Left ventricle myocardium superior (tissue), 1 donor: ENCODE results near the gene COL5A1. TPM values are rescaled to one million over a fixed set of nuclear protein-coding genes. Genes with fewer than 3 reads are reported as not detected.
"Not testable (repeated sequence)": the region's sequence is repeated elsewhere in the genome, so short reads cannot be mapped to it uniquely, and the experiment has no call there.

Source experiments
- ATAC-seq: fragments of 200-7000 bp; cut with Tn5 transposase; one replicate; pipeline ENCODE4 v1.9.1; 2020; ENCODE audit warnings: mild to moderate bottlenecking, moderate library complexity
- DNase-seq: peaks from one replicate; pipeline ENCODE4 v3.0.0-alpha.2; 2020
- intact Hi-C: fragments of 100-400 bp; cut with micrococcal nuclease; formaldehyde crosslinking; loops from one replicate; pipeline ENCODE4 v1.11.0; 2022
- total RNA-seq: library from RNA; stranded (reverse); fragmentation: NEBNext Ultra II Directional; extraction: Animal tissue kit (Norgen Biotek cat#: 25700); gene quantifications from one replicate; pipeline ENCODE4 v1.2.1, GENCODE V29; 2021
- donor health status: DM: no; HTN: yes; CAD: no; lungs with severe emphysema.

The COL5A1 gene
- total RNA-seq, 1 donor from 2014 or later, result 14.8 TPM

DNA sequence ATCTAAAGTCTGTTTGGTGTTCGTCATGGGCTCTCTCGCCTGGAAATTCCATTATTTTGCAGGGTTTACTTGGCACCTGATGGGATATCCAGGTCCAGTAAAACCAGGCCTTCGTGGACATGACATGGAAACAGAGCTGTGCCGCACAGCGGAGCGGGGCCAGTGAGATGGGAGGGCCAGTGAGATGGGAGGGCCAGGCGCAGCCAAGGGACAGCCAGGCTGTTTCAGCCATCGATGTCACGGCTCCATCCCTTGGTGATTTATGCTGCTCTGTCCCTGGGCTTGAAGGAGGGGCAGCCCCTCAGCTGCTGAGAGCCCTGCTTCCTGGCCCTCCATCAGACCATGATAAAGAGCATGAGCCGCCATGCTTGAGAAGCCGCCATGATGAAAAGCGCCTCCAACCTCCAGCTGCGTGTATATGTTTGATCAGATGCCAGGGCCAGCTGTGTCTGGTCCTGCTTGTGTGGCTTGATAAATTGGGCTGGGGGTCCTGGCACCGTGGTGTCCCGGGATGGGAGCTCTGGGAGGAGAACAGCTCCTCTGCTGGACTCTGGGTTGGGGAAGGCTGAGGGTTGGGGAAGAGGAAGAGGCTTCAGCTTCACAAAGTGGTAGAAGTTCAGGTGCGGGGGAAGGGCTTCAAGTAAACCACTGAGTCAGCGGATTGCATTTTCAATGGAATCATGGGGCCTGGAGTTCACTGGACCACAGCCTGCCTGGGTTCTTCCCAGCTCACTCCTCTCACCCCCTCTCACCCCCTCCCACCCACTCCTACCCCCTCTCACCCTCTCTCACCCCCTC, 6.1 kb upstream of the COL5A1 start:
- ATAC-seq (no peak), DNase-seq (peak; percentile 3)
- intact Hi-C loops, result no loop called here

GRCh38 chr9:134636149-134636507, 5.5 kb upstream of the COL5A1 start:
- DNase-seq (peak; percentile 10), ATAC-seq (no peak)
- intact Hi-C loops, result no loop called here

GRCh38 chr9:134637241-134637640, 4.4 kb upstream of the COL5A1 start:
- intact Hi-C loops, result no loop called here
- peak; percentile 17 for DNase-seq

GRCh38 chr9:134637696-134638501, 3.7 kb upstream of the COL5A1 start:
- ATAC-seq, result no peak
- intact Hi-C loops, result no loop called here
- DNase-seq, result peak; percentile 24

More at GRCh38 chr9:134637241-134637640, 4.4 kb upstream of the COL5A1 start:
- ATAC-seq, result no peak

- intact Hi-C loops, result no loop called here
- ATAC-seq (no peak), DNase-seq (peak; percentile 23)
Observed at GRCh38 chr9:134638502-134639090, 3.0 kb upstream of the COL5A1 start.

DNA sequence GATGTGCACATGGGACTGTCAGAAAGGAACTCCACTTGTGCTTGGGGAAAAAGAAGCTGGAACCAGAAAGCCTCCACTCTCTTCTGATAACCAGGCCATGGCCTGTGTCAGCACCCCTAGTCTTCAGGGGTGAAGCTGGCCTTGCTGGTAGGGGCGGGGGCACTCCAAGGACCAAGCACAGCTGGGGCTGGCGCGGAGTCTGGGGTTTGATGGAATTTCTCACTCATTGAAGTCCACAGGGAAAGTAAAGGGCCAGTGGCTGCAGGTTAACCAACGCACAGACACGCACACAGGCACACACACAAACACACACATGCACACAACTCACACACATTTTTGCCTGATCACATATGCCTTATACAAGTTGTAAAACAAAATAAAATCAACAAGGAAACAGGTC, 1.6 kb upstream of the COL5A1 start:
- intact Hi-C loops, result no loop called here

GRCh38 chr9:134640506-134641172, 964 bp upstream of the COL5A1 start:
- no peak for DNase-seq
- intact Hi-C loops, result no loop called here

More for the DNA sequence above, 1.6 kb upstream of the COL5A1 start:
- DNase-seq (no peak), ATAC-seq (no peak)

DNA sequence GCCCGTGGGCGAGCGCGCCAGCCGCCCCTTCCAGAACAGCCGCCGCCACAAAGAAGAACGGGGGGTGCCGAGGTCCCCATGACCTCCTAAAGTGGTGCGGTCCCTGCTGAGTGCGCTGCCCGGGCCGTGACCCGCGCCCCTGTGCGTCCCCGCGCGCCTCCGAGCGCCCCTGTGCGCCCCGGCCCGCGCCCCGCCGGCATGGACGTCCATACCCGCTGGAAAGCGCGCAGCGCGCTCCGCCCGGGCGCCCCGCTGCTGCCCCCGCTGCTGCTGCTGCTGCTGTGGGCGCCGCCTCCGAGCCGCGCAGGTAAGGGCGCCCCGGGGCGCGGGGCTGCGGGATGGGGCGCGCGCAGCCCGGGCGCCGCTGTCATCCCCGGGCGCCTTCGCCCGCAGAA, 384 bp downstream of the COL5A1 start:
- intact Hi-C loops, result no loop called here
- peak; percentile 43 for DNase-seq
- peak; percentile 0 for ATAC-seq

More at GRCh38 chr9:134640506-134641172, 964 bp upstream of the COL5A1 start:
- ATAC-seq, result no peak

- DNase-seq, result peak; percentile 74
- peak; percentile 39 for ATAC-seq
- intact Hi-C loops, result no loop called here
Observed at GRCh38 chr9:134642385-134643181, 980 bp downstream of the COL5A1 start.

GRCh38 chr9:134643222-134643671, 1.6 kb downstream of the COL5A1 start:
- DNase-seq (no peak), ATAC-seq (no peak)
- intact Hi-C loops, result no loop called here

DNA sequence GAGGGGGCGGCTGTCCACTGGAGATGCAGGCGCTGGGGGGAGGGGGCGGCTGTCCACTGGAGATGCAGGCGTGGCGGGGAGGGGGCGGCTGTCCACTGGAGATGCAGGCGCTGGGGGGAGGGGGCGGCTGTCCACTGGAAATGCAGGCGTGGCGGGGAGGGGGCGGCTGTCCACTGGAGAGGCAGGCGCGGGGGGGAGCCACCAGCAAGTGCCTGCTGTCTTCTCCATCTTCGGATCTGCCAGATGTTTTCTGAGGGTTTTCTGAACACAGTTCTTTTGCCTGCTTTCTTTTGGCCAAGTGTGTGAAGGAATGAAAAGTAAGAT, 2.8 kb downstream of the COL5A1 start:
- intact Hi-C loops, ATAC-seq, DNase-seq: not testable (repeated sequence)

- ATAC-seq (peak; percentile 63), DNase-seq (peak; percentile 84)
- intact Hi-C loops, result no loop called here
Observed at GRCh38 chr9:134644725-134645606, 3.4 kb downstream of the COL5A1 start.

GRCh38 chr9:134645607-134646365, 4.2 kb downstream of the COL5A1 start:
- no peak for ATAC-seq
- DNase-seq, result no peak
- intact Hi-C loops, result no loop called here

GRCh38 chr9:134647359-134648080, 5.9 kb downstream of the COL5A1 start:
- intact Hi-C loops, result no loop called here
- no peak for ATAC-seq
- DNase-seq, result peak; percentile 14

GRCh38 chr9:134648701-134649530, 7.3 kb downstream of the COL5A1 start:
- DNase-seq, result peak; percentile 13
- intact Hi-C loops, result no loop called here
- ATAC-seq, result no peak
